Skeletal muscle tissue (tissue), 4 donors: ENCODE data around the gene DNAJA4. TPM values are rescaled to one million over a fixed set of nuclear protein-coding genes. Genes with fewer than 3 reads are reported as not detected.
"Not testable (repeated sequence)": the region's sequence is repeated elsewhere in the genome, so short reads cannot be mapped to it uniquely, and the experiment has no call there.

Experiments
- H3K27ac ChIP-seq: one replicate; pipeline ENCODE4 v1.7.0; 2013; ENCODE audit warnings: mild to moderate bottlenecking, low read depth, low read length, inconsistent platforms
- H3K27me3 ChIP-seq, 3 donors: one replicate each; pipeline ENCODE4 v1.7.0; 2013; ENCODE audit warnings: low read length in 3 of 3; ENCODE audit not compliant: control insufficient read depth in 3 of 3, insufficient read depth in 3 of 3
- H3K36me3 ChIP-seq, 3 donors: one replicate each; pipeline ENCODE4 v1.7.0; 2013; ENCODE audit warnings: low read length in 3 of 3; ENCODE audit not compliant: control insufficient read depth in 3 of 3, insufficient read depth in 3 of 3
- H3K4me1 ChIP-seq, 3 donors: one replicate each; pipeline ENCODE4 v1.7.0; 2013; ENCODE audit warnings: low read length in 3 of 3, mild to moderate bottlenecking in 3 of 3; ENCODE audit not compliant: control insufficient read depth in 3 of 3, insufficient read depth in 3 of 3
- H3K4me3 ChIP-seq, 3 donors: one replicate each; pipeline ENCODE4 v1.7.0; 2013; ENCODE audit warnings: low read length in 3 of 3
- H3K9ac ChIP-seq, 3 donors: one replicate each; pipeline ENCODE4 v1.7.0; 2013; ENCODE audit warnings: low read length in 3 of 3, mild to moderate bottlenecking in 3 of 3, moderate library complexity in 2 of 3, low read depth in 1 of 3
- H3K9me3 ChIP-seq, 3 donors: one replicate each; pipeline ENCODE4 v1.7.0; 2013; ENCODE audit warnings: low read length in 3 of 3; ENCODE audit not compliant: control insufficient read depth in 3 of 3
- total RNA-seq: library from RNA; depleted of rRNA; stranded (reverse); fragments of >200 nt; gene quantifications from one replicate; pipeline ENCODE4 v1.2.3, GENCODE V29; 2014
- donor health status: Osteomylitis.

Gene DNAJA4
- total RNA-seq, 1 donor from 2014 or later = 22.4 TPM

DNA sequence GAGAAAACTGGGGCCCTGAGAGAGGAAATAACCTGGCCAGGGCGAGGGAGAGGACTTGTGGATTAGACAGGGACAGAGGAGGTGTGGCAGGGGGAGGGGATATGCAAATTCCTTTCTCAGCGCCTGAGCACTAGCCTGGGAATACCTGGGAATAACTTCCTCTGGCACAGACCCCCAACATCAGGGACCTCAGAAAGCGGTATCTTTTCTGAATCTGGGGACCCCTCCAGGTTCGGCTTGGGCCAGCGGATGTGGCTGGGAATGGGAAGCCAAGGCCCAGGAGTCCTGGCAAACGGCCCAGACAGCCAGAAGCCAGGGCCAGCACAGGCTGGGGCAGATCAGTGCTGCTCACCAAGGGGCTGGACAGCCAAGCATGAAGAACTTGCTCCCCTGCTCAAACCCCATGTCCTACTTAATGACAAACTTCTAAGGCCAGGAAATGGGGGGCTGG lies 20.8 kb upstream of the DNAJA4 start:
- Histone ChIP-seq H3K27me3 (no peaks in the 10 kb centered on the region), H3K36me3 (no peaks in the 10 kb centered on the region), H3K27ac (no peak overlapping the region), H3K4me3 (no peak overlapping the region), H3K9me3 (no peaks in the 10 kb centered on the region), H3K9ac (peak overlapping the region in 1 of 3 donors; percentile 25), H3K4me1 (peaks cover 0 to 12% (median 5%) of the 10 kb centered on the region in 3 donors)

DNA sequence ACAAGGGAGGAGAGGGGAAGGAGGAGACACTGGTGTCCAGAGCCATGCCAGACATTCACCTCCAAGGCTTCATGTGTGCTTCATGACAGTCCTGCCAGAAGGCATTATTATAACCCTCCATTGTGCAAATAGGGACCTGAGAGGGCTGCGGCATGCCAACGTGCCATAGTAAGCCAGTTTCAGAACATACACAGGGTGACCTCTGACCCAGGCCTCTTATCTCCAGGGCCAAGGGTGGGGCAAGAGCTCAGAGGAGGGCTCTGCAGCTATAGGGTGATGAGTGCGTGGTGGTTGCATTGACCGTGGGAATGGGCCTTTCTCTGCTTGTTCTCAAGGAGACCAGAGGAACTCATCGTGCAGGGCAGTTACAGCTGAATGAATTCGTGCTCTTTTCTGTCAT lies 20.3 kb upstream of the DNAJA4 start:
- H3K4me1 ChIP-seq = peaks cover 0 to 13% (median 5%) of the 10 kb centered on the region in 3 donors
- H3K9me3 ChIP-seq = no peaks in the 10 kb centered on the region
- H3K36me3 ChIP-seq = no peaks in the 10 kb centered on the region
- H3K9ac ChIP-seq = no peak overlapping the region
- no peak overlapping the region for H3K4me3 ChIP-seq
- no peak overlapping the region for H3K27ac ChIP-seq
- H3K27me3 ChIP-seq = no peaks in the 10 kb centered on the region

DNA sequence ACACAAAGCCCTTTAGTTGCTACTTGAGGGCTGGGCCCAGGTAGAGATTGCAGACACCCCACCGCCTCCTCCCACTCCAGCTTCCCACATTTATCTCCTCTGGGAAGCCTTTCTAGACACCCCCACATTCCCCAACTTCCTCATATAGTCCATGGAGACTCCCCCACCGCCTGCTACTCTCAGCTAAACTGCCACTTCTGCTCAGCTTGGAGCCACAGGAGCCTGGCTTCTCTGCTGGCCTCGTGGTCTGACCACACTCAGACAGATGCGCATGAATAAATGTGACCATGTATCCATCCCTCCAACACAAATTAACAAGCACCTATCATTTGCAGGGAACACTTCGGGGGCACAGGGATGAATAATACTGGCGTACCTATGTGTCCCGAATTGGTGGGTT lies 19.5 kb upstream of the DNAJA4 start:
- no peak overlapping the region for H3K27ac ChIP-seq
- no peak overlapping the region for H3K4me3 ChIP-seq
- peaks cover 0 to 17% (median 7%) of the 10 kb centered on the region in 3 donors for H3K4me1 ChIP-seq
- no peaks in the 10 kb centered on the region for H3K9me3 ChIP-seq
- H3K27me3 ChIP-seq = no peaks in the 10 kb centered on the region
- H3K36me3 ChIP-seq = no peaks in the 10 kb centered on the region
- no peak overlapping the region for H3K9ac ChIP-seq

DNA sequence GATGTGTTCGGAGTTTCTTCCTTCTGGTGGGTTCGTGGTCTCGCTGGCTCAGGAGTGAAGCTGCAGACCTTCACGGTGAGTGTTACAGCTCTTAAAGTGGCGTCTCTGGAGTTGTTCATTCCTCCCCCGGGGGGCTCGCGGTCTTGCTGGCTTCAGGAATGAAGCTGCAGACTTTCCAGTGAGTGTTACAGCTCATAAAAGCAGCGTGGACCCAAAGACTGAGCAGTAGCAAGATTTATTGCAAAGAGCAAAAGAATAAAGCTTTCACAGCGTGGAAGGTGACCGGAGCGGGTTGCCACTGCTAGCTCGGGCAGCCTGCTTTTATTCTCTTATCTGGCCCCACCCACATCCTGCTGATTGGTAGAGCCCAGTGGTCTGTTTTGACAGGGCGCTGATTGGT lies 19.0 kb upstream of the DNAJA4 start:
- H3K9ac ChIP-seq, H3K36me3 ChIP-seq, H3K27ac ChIP-seq, H3K9me3 ChIP-seq, H3K27me3 ChIP-seq, H3K4me3 ChIP-seq: not testable (repeated sequence)
- H3K4me1 ChIP-seq = peaks cover 0 to 14% (median 5%) of the 10 kb centered on the region in 3 donors

DNA sequence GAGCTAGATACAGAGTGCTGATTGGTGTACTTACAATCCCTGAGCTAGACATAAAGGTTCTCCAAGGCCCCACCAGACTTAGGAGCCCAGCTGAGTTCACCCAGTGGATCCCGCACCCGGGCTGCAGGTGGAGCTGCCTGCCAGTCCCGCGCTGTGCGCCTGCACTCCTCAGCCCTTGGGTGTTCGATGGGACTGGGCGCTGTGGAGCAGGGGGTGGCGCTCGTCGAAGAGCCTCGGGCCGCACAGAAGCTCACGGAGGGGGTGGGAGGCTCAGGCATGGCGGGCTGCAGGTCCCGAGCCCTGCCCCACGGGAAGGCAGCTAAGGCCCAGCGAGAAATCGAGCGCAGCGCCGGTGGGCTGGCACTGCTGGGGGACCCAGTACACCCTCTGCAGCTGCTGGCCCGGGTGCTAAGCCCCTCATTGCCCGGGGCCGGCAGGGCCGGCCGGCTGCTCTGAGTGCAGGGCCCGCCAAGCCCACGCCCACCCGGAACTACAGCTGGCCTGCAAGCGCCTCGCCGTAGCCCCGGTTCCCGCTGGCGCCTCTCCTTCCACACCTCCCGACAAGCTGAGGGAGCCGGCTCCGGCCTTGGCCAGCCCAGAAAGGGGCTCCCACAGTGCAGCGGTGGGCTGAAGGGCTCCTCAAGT lies 18.3 kb upstream of the DNAJA4 start:
- not testable (repeated sequence) for H3K36me3 ChIP-seq, H3K9ac ChIP-seq, H3K27ac ChIP-seq, H3K27me3 ChIP-seq, H3K4me3 ChIP-seq, H3K9me3 ChIP-seq
- H3K4me1 ChIP-seq = peaks cover 0 to 14% (median 5%) of the 10 kb centered on the region in 3 donors

DNA sequence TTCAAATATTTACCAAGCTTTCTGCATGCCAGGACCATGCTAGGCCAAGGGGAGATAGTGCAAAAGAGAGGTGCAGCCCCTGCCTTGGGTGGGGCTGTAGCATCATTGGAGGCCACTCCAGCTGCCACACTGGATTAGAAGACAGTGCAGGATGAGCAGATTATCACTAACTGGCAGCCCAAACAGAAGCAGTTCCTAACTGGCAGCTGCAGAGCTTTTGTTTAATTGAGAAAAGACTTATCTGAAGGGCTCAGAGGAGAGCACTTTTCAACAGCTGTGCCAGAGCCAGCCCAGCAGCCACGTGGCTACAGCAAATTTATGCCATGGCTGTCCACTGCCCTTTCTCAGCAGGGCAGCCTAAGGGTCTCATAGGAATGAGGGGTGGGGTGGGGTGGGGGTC lies 16.5 kb upstream of the DNAJA4 start:
- Histone ChIP-seq H3K36me3 (no peaks in the 10 kb centered on the region), H3K27ac (no peak overlapping the region), H3K9me3 (no peaks in the 10 kb centered on the region), H3K4me1 (peaks cover 0 to 14% (median 5%) of the 10 kb centered on the region in 3 donors), H3K4me3 (no peak overlapping the region), H3K9ac (no peak overlapping the region), H3K27me3 (no peaks in the 10 kb centered on the region)

DNA sequence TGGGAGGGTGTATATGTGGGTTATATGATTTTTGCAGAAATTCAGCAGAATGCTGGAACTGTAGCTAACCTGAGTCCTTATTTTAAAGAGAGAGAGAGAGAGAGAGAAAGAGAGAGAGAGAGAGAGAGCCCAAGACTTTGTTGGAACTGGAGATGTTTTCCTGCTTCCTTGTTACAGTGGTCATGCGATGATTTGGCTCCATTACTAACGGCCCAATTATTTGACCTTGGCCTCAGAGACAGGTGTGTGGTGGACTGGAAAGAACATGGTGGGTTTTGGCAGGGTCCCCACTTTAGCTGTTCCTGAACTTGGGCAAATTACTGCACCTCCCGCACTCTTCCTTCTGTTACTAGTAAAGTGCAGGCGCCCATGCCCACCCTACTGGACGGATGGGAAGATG lies 15.2 kb upstream of the DNAJA4 start:
- Histone ChIP-seq H3K36me3 (no peaks in the 10 kb centered on the region), H3K4me3 (no peak overlapping the region), H3K9ac (no peak overlapping the region), H3K27me3 (no peaks in the 10 kb centered on the region), H3K4me1 (peaks cover 0 to 7% (median 5%) of the 10 kb centered on the region in 3 donors), H3K9me3 (no peaks in the 10 kb centered on the region), H3K27ac (no peak overlapping the region)

DNA sequence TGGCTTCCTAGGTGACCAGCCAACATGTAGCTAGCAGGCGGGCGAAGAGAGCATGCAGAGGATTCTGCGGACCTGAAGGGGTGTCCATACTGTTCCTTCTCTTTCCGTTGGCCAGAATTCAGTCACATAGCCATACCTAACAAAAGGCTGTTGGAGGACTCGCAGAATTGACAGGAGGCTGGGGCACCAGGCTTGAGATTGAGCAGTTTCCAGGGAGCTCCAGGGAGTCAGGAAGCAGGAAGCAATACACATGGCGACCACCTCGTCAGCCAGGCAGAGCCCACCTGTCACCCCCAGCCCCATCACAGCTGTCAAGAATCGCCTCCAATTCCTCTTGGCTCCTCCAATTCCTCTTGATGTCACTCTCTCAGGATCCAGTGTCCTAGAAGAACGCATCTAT lies 13.2 kb upstream of the DNAJA4 start:
- H3K9ac ChIP-seq = no peak overlapping the region
- no peaks in the 10 kb centered on the region for H3K9me3 ChIP-seq
- H3K4me1 ChIP-seq = peaks cover 0 to 7% (median 5%) of the 10 kb centered on the region in 3 donors
- no peak overlapping the region for H3K27ac ChIP-seq
- no peaks in the 10 kb centered on the region for H3K36me3 ChIP-seq
- no peaks in the 10 kb centered on the region for H3K27me3 ChIP-seq
- H3K4me3 ChIP-seq = no peak overlapping the region

DNA sequence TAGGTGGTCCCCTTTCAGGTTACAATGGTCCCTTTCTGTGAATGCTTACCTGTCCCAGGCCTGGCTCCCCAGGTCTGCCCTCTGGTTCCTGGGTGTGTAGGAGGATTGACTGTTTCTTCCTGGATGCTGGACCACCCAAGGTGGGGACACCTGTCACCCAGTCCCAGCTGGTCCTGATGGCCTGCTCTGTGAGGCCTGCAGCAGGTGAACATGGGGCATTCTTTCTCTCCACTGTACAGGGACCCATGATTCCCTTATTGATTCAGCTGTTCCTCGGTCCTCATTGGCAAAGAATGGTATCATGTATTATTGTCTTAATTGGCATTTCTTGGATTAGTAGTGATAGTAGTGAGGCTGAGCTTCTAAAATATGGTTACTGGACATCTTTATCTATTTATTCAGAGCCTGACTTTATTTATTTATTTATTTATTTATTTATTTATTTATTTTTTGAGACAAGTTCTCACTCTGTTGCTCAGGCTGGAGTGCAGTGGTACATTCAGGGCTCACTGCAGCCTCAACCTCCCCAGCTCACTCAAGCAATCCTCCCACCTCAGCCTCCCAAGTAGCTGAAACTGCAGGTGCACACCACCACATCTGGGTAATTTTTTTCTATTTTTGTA lies 8.8 kb upstream of the DNAJA4 start:
- Histone ChIP-seq H3K4me3 (no peak overlapping the region), H3K9ac (no peak overlapping the region), H3K27me3 (no peaks in the 10 kb centered on the region), H3K27ac (no peak overlapping the region), H3K4me1 (no peaks in the 10 kb centered on the region), H3K36me3 (no peaks in the 10 kb centered on the region), H3K9me3 (no peaks in the 10 kb centered on the region)

DNA sequence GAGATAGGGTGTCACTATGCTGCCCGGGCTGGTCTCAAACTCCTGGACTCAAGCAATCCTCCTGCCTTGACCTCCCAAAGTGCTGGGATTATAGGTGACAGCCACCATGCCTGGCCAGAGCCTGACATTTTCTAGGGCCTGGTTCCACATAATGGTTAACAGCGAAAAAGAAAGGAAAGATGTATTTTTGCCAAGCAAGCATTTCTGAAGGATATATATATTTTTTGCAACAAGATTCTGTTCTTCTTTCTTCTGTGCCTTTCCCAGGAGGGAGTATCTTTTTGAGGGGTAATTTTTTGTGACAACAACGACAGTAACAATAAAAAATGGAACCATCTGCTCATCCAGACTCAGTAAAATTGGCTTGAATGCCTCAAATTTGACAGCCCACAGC lies 8.3 kb upstream of the DNAJA4 start:
- Histone ChIP-seq H3K4me3 (no peak overlapping the region), H3K36me3 (no peaks in the 10 kb centered on the region), H3K9ac (no peak overlapping the region), H3K27me3 (no peaks in the 10 kb centered on the region), H3K27ac (no peak overlapping the region), H3K4me1 (no peaks in the 10 kb centered on the region), H3K9me3 (no peaks in the 10 kb centered on the region)
